Spleen (tissue), 11 donors: ENCODE results near the gene MEIS1. TPM values are rescaled to one million over a fixed set of nuclear protein-coding genes. Genes with fewer than 3 reads are reported as not detected.

Experiments used
- DNase-seq: peaks from one replicate; pipeline ENCODE4 v3.0.0-alpha.2; 2020
- H3K27ac ChIP-seq, 8 donors: fragments of 200-600 bp; sonication (generic) in 7 of 8; 1 replicate in 4 of 8; 2 replicates in 4 of 8; pipeline versions ENCODE4 v1.5.0 to v1.8.0; 2016 to 2021; ENCODE audit warnings: inconsistent platforms in 4 of 8, mild to moderate bottlenecking in 4 of 8, moderate library complexity in 1 of 8
- H3K27me3 ChIP-seq, 7 donors: fragments of 200-600 bp; sonication (generic) in 6 of 7; replicated peaks in 1 of 7; 1 replicate in 4 of 7; 2 replicates in 3 of 7; pipeline versions ENCODE4 v1.5.0 to v1.8.0; 2016 to 2021; ENCODE audit warnings: inconsistent platforms in 3 of 7, mild to moderate bottlenecking in 1 of 7
- H3K36me3 ChIP-seq, 6 donors: fragments of 200-600 bp; sonication (generic) in 5 of 6; 1 replicate in 4 of 6; 2 replicates in 2 of 6; pipeline versions ENCODE4 v1.5.0 to v1.8.0; 2016 to 2021; ENCODE audit warnings: inconsistent platforms in 2 of 6
- H3K4me1 ChIP-seq, 6 donors: fragments of 200-600 bp; sonication (generic) in 5 of 6; 1 replicate in 3 of 6; 2 replicates in 3 of 6; pipeline versions ENCODE4 v1.5.0 to v1.8.0; 2016 to 2021; ENCODE audit warnings: inconsistent platforms in 3 of 6
- H3K4me3 ChIP-seq, 8 donors: fragments of 200-600 bp; sonication (generic) in 7 of 8; 1 replicate in 4 of 8; 2 replicates in 4 of 8; pipeline versions ENCODE4 v1.5.0 to v1.8.0; 2016 to 2021; ENCODE audit warnings: inconsistent platforms in 4 of 8, mild to moderate bottlenecking in 4 of 8, moderate library complexity in 2 of 8
- H3K9me3 ChIP-seq, 8 donors: fragments of 200-600 bp; sonication (generic) in 7 of 8; 1 replicate in 4 of 8; 2 replicates in 4 of 8; pipeline versions ENCODE4 v1.5.0 to v1.8.0; 2016 to 2021; ENCODE audit warnings: inconsistent platforms in 4 of 8
- CTCF ChIP-seq, 11 experiments: fragments of 200-600 bp in 7 of 11; fragments of 450-650 bp in 4 of 11; sonication (generic) in 4 of 11; IDR thresholded peaks in 8 of 11; conservative IDR thresholded peaks in 3 of 11; 1 replicate in 7 of 11; 2 replicates in 4 of 11; pipeline versions ENCODE4 v1.4.0 to v1.8.0; 2016 to 2021; ENCODE audit warnings: antibody characterized with exemption in 11 of 11, inconsistent platforms in 4 of 11, mild to moderate bottlenecking in 1 of 11
- POLR2A ChIP-seq, 3 donors: fragments of 450-650 bp; IDR thresholded peaks; one replicate each; pipeline ENCODE4 v1.5.1; 2017; ENCODE audit warnings: antibody characterized with exemption in 3 of 3, mild to moderate bottlenecking in 1 of 3
- POLR2AphosphoS5 ChIP-seq, 3 donors: sonication (generic); formaldehyde crosslinking; IDR thresholded peaks; one replicate each; pipeline ENCODE4 v1.5.1; 2017; ENCODE audit warnings: antibody characterized with exemption in 3 of 3
- WGBS, 5 donors: extraction: QIAGEN DNeasy Blood & Tissue Kit in 3 of 5; methylation state at CpG; one replicate each; pipeline versions ENCODE4 v1.1.5 to v1.1.7; 2013 to 2018; 5-methylcytosine and 5-hydroxymethylcytosine counted together
- intact Hi-C: fragments of 100-400 bp; cut with DNase I; formaldehyde crosslinking; loops from one replicate; pipeline ENCODE4 v1.15.0; 2023; ENCODE audit warnings: low total_unique reads
- polyA plus RNA-seq, 3 donors: library from polyadenylated mRNA; stranded (reverse); fragments of 200-250 nt; gene quantifications; one replicate each; pipeline ENCODE4 v1.2.1, GENCODE V29; 2013
- total RNA-seq, 7 donors: library from RNA; depleted of rRNA in 3 of 7; stranded (reverse); fragments of >200 nt in 3 of 7; fragmentation: NEBNext Ultra II Directional in 4 of 7; extraction: Animal tissue kit (Norgen Biotek cat#: 25700) in 4 of 7; gene quantifications; one replicate each; pipeline versions ENCODE4 v1.1.0 to v1.2.1, GENCODE V29; 2016 to 2021
- donor health status: healthy with polysubstance abuse.
- donor health status: DM: no; HTN: no; CAD: no; lungs with moderate emphysema.
- donor health status: DM: no; HTN: no; CAD: no.
- donor health status: Bipolar disorder and iron deficiency.
- donor health status: healthy.
- donor health status: DM: no; HTN: no; CAD: no.
- donor health status: DM: yes; HTN: yes; CAD: no.

Gene MEIS1
- total and polyA plus RNA-seq, 10 donors = 13.1 to 81.4 (median 28.2) TPM

DNA sequence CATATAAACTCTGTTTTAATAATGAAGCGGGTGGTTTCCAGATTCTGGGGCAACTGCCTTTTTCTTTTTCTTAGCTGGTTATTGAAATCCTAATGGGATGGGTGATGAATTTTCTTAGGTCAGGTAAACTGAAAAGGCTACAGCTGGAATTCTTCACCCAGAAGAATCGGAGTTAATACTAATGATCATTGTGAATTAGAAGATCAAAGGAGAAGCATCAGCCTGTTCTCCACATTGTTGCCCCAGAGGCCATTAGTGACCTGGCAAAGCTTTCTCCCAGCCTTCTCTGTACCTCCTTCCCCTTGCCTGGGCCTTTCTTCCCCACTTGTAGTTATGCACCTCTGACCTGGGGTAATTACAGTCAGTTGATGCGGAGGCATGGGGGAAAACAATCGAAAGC, 82.8 kb downstream of the MEIS1 start:
- DNase-seq = no peak
- TF ChIP-seq CTCF (IDR thresholded peaks at IDR 0.05 in 8 of 11, conservative IDR thresholded peaks at IDR 0.05 in 3 of 11) = no peak
- TF ChIP-seq POLR2AphosphoS5 (IDR thresholded peaks at IDR 0.05) = no peak
- no peak for TF ChIP-seq POLR2A (IDR thresholded peaks at IDR 0.05)
- Histone ChIP-seq H3K9me3 (no peaks in the 10 kb centered on the region), H3K27me3 (no peaks in the 10 kb centered on the region), H3K4me3 (no peak overlapping the region), H3K27ac (no peak overlapping the region), H3K4me1 (no peaks in the 10 kb centered on the region), H3K36me3 (no peaks in the 10 kb centered on the region)
- intact Hi-C loops = no loop called here
- WGBS, 5 donors = 89 to 92% (median 90%) methylated on average over 4 of the region's 4 CpGs

- no peak overlapping the region for H3K27ac ChIP-seq
- 76 to 88% (median 87%) methylated on average over 6 of the region's 6 CpGs for WGBS, 5 donors
- H3K27me3 ChIP-seq = no peaks in the 10 kb centered on the region
- DNase-seq = no peak
- intact Hi-C loops = no loop called here
- H3K4me1 ChIP-seq = no peaks in the 10 kb centered on the region
- no peaks in the 10 kb centered on the region for H3K9me3 ChIP-seq
- no peak for TF ChIP-seq POLR2AphosphoS5 (IDR thresholded peaks at IDR 0.05)
- TF ChIP-seq CTCF (IDR thresholded peaks at IDR 0.05 in 8 of 11, conservative IDR thresholded peaks at IDR 0.05 in 3 of 11) = no peak
- no peak for TF ChIP-seq POLR2A (IDR thresholded peaks at IDR 0.05)
- no peaks in the 10 kb centered on the region for H3K36me3 ChIP-seq
- no peak overlapping the region for H3K4me3 ChIP-seq
Measured at GRCh38 chr2:66519264-66519843, 84.4 kb downstream of the MEIS1 start.

DNA sequence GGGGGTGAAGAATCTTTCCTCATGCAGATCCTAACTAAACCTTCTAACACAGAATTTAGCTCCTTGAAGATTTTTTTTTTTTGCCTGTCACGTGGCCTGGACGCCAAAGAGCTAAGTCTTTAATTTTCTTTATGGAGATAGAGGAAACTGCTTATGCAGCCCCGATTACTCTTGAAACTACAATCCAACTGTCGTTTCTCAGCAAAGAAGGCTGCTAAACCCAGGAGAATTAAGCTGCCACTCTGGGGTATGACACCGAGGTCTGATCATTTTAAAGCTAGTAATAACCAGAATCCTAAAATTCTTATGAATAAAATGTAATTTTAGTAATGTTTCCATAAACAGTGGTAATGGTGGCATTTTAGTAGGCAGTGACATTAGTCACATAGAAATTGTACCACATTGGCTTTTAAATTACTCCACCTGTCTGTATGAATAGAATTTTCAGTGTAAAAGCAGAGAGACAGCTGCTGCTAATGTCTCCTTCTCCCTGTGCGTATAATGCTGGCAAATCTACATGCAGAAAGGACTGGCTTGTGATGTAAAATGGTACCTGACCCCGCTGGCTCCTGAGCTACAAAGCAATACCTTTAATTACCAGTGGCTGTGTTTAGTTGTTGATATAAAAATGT, 86.5 kb downstream of the MEIS1 start:
- intact Hi-C loops = no loop called here
- H3K4me1 ChIP-seq = no peaks in the 10 kb centered on the region
- no peaks in the 10 kb centered on the region for H3K9me3 ChIP-seq
- TF ChIP-seq POLR2A (IDR thresholded peaks at IDR 0.05) (no peak), POLR2AphosphoS5 (IDR thresholded peaks at IDR 0.05) (no peak), CTCF (IDR thresholded peaks at IDR 0.05 in 8 of 11, conservative IDR thresholded peaks at IDR 0.05 in 3 of 11) (no peak)
- H3K27ac ChIP-seq = no peak overlapping the region
- WGBS, 5 donors = 58 to 75% (median 68%) methylated on average over 7 of the region's 7 CpGs
- H3K4me3 ChIP-seq = no peak overlapping the region
- no peak for DNase-seq
- no peaks in the 10 kb centered on the region for H3K36me3 ChIP-seq
- no peaks in the 10 kb centered on the region for H3K27me3 ChIP-seq

- no peaks in the 10 kb centered on the region for H3K36me3 ChIP-seq
- H3K4me3 ChIP-seq = no peak overlapping the region
- WGBS, 5 donors = 31 to 45% (median 41%) methylated on average over 6 of the region's 6 CpGs
- H3K9me3 ChIP-seq = no peaks in the 10 kb centered on the region
- H3K27ac ChIP-seq = no peak overlapping the region
- intact Hi-C loops = no loop called here
- no peaks in the 10 kb centered on the region for H3K4me1 ChIP-seq
- H3K27me3 ChIP-seq = no peaks in the 10 kb centered on the region
- TF ChIP-seq POLR2A (IDR thresholded peaks at IDR 0.05) (no peak), CTCF (IDR thresholded peaks at IDR 0.05 in 8 of 11, conservative IDR thresholded peaks at IDR 0.05 in 3 of 11) (no peak), POLR2AphosphoS5 (IDR thresholded peaks at IDR 0.05) (no peak)
- DNase-seq = no peak
Measured at GRCh38 chr2:66522611-66523376, 87.9 kb downstream of the MEIS1 start.
